Right lobe of liver (tissue), 6 donors: ENCODE data around the gene ZNF460. TPM values are rescaled to one million over a fixed set of nuclear protein-coding genes. Genes with fewer than 3 reads are reported as not detected.
A peak's percentile ranks its signal among the peaks of the same experiment; 100 is the strongest.

Source experiments
- ATAC-seq, 4 donors: fragments of 200-7000 bp; cut with Tn5 transposase; one replicate each; pipeline ENCODE4 v1.9.1; 2020; ENCODE audit warnings: mild to moderate bottlenecking in 4 of 4, moderate library complexity in 4 of 4
- DNase-seq, 3 donors: peaks; one replicate each; pipeline ENCODE4 v3.0.0-alpha.2; 2020
- H3K27ac ChIP-seq, 3 donors: fragments of 200-600 bp; one replicate each; pipeline ENCODE4 v1.8.0; 2022
- H3K27me3 ChIP-seq, 2 donors: fragments of 200-600 bp; one replicate each; pipeline ENCODE4 v1.8.0; 2022
- H3K36me3 ChIP-seq, 4 donors: fragments of 200-600 bp; sonication (generic) in 1 of 4; one replicate each; pipeline versions ENCODE4 v1.5.1 to v1.8.0; 2017 to 2022; ENCODE audit warnings: control low read depth in 1 of 4
- H3K4me1 ChIP-seq, 4 donors: fragments of 200-600 bp; sonication (generic) in 1 of 4; one replicate each; pipeline versions ENCODE4 v1.5.1 to v1.8.0; 2017 to 2022; ENCODE audit warnings: control low read depth in 1 of 4
- H3K4me3 ChIP-seq, 3 donors: fragments of 200-600 bp; one replicate each; pipeline ENCODE4 v1.8.0; 2022
- H3K9me3 ChIP-seq, 4 donors: fragments of 200-600 bp; sonication (generic) in 1 of 4; one replicate each; pipeline versions ENCODE4 v1.5.1 to v1.8.0; 2017 to 2022; ENCODE audit warnings: control low read depth in 1 of 4
- POLR2A ChIP-seq: fragments of 450-650 bp; IDR thresholded peaks from one replicate; pipeline ENCODE4 v1.6.1; 2017; ENCODE audit warnings: antibody characterized with exemption, mild to moderate bottlenecking
- WGBS: methylation state at CpG from one replicate; pipeline ENCODE4 v1.1.6; 2018; ENCODE audit warnings: low coverage, low lambda C conversion rate; ENCODE audit not compliant: insufficient coverage; ENCODE audit errors: missing lambda C conversion rate; 5-methylcytosine and 5-hydroxymethylcytosine counted together
- intact Hi-C, 2 donors: fragments of 100-400 bp; cut with DNase I; formaldehyde crosslinking; loops; one replicate each; pipeline versions ENCODE4 v1.11.2 to v1.14.1; 2022
- total RNA-seq, 6 experiments: library from RNA; depleted of rRNA in 2 of 6; stranded (reverse); fragments of >200 nt in 2 of 6; fragmentation: NEBNext Ultra II Directional in 3 of 6; extraction: Animal tissue kit (Norgen Biotek cat#: 25700) in 3 of 6; gene quantifications; one replicate each; pipeline versions ENCODE4 v1.1.0 to v1.2.4, GENCODE V29; 2016 to 2023
- TF ChIP-seq, protein P1 (sequence below), 4 donors: fragments of 200-600 bp in 3 of 4; fragments of 450-650 bp in 1 of 4; IDR thresholded peaks; one replicate each; pipeline versions ENCODE4 v1.5.1 to v1.8.0; 2016 to 2022; ENCODE audit warnings: antibody characterized with exemption in 4 of 4, mild to moderate bottlenecking in 2 of 4
- donor health status: DM: no; HTN: yes; CAD: no.
- donor health status: DM: no; HTN: no; CAD: no.
- donor health status: DM: no; HTN: no; CAD: no.
- donor health status: DM: no; HTN: yes; CAD: no.
- donor health status: DM: no; HTN: yes; CAD: no.

The ZNF460 gene
- total RNA-seq, 6 experiments from 2014 or later, result 15.7 to 24.2 (median 21.8) TPM

DNA sequence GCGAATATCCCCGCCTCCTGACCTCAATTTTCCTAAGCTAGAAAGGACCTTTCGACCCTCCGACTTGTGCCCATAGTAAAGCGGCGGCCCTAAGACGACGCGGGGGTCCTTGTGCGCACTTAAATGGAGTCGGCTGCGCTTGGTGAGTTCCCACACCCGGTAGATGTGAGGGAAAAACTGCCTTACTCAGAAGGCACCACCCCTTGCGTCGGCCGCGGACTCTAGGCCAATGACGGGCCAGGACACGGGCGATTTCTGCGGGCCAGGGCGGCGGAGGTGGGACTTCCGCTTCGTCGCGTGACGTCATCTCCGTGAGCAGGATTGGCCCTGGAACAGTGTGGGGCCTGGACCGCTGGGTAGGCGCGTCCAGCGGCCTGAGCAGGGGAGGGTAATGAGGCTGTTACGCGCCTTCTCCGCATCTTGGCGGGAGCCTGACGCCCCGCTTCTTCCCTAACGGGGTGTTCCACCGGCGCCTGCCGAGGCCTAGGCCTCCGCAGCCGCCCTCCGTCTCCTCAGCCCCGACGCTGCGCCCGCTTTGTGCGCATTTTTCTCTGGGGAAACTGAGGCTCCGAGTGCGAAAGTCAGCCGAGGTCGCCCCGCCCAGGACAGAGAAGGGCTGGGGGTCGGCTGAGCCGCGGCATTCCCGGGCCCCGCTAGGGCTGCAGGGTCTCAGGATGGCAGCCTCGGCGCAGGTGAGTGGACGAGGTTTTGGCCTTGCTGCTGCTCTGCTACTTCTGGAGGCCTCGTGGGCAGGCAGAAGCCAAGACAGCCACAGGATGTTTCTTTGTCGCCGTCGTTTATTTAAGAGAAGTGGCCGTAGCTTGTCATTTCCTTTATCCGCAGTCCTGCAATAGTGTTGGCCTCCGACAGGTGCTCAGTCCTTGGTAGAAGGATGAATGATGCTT lies 40.1 kb downstream of the ZNF460 start, which contains the start of gene ZNF543:
TSS of gene ZNF543 (plus strand) at position 293 of the 905 bp plus-strand sequence. CDS start at position 675, 382 bp downstream.
- Histone ChIP-seq H3K27ac (peak within 1 kb of the TSS; percentile 58 to 81 (median 71)), H3K4me1 (peaks cover 0 to 15% (median 0%) of the 10 kb centered on the region in 4 donors), H3K4me3 (peak within 1 kb of the TSS; percentile 59 to 87 (median 77))

DNA sequence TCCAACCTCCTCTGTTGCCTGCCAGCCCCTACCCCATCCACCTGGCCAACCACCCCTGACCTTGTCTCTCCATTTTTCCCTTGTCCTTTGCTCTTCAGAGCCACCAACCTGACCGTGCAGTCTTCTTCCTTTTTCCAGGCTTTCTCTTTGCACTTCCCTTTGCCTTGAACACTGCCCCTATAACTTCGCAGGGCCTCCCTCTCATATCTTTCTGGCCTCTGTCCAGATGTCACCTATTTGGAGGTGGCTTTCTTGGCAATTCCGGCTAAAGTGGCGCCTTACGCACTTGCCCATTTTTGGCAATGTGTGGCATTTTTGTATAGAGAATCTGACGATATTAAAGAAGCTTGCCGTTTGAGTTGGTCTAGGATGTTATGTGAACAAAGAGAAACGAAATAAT lies 40.8 kb downstream of the ZNF460 start:
- Histone ChIP-seq H3K27me3 (no peaks in the 10 kb centered on the region), H3K36me3 (peaks cover 0 to 26% (median 5%) of the 10 kb centered on the region in 4 donors), H3K4me3 (peak overlapping the region; percentile 59 to 87 (median 77)), H3K9me3 (no peaks in the 10 kb centered on the region), H3K27ac (no peak overlapping the region), H3K4me1 (peaks cover 0 to 15% (median 0%) of the 10 kb centered on the region in 4 donors)
- WGBS, result 49% methylated on average over 8 of the region's 8 CpGs
- DNase-seq (no peak), ATAC-seq (no peak)
- intact Hi-C loops, result no loop called here
- TF ChIP-seq, protein P1, sequence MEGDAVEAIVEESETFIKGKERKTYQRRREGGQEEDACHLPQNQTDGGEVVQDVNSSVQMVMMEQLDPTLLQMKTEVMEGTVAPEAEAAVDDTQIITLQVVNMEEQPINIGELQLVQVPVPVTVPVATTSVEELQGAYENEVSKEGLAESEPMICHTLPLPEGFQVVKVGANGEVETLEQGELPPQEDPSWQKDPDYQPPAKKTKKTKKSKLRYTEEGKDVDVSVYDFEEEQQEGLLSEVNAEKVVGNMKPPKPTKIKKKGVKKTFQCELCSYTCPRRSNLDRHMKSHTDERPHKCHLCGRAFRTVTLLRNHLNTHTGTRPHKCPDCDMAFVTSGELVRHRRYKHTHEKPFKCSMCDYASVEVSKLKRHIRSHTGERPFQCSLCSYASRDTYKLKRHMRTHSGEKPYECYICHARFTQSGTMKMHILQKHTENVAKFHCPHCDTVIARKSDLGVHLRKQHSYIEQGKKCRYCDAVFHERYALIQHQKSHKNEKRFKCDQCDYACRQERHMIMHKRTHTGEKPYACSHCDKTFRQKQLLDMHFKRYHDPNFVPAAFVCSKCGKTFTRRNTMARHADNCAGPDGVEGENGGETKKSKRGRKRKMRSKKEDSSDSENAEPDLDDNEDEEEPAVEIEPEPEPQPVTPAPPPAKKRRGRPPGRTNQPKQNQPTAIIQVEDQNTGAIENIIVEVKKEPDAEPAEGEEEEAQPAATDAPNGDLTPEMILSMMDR (IDR thresholded peaks at IDR 0.05), result no peak
- no peak for TF ChIP-seq POLR2A

More for the DNA sequence above, 40.1 kb downstream of the ZNF460 start, which contains the start of gene ZNF543:
- 2% methylated on average over 20 of the region's 71 CpGs for WGBS
- Histone ChIP-seq H3K9me3 (no peaks in the 10 kb centered on the region), H3K36me3 (peaks cover 0 to 19% (median 3%) of the 10 kb centered on the region in 4 donors), H3K27me3 (no peaks in the 10 kb centered on the region)
- intact Hi-C loops, result no loop called here
- ATAC-seq (peak; percentile 99 to 100 (median 100)), DNase-seq (peak; percentile 95 to 97 (median 96))
- TF ChIP-seq, protein P1 (IDR thresholded peaks at IDR 0.05), result no peak
- TF ChIP-seq POLR2A, result peak; percentile 75

DNA sequence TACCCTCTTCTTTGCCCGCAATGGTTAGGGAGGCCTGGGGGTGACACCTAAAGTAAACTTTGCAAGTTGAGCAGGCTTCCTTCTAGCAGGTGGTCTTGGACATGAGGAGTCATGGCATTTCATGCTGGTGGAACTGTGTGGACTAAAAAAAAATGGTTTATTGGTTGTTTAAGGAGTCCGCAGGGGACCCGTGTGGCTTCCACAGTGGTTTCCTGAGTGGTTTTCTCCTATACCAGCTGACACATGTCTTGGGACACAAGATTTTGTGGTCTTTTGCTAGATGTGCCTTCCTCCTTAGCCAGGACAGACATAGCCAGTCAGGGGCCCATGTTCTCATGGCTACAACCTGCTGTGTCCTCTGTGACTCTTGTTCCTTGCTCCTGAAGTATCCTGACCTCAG lies 41.5 kb downstream of the ZNF460 start:
- intact Hi-C loops, result no loop called here
- WGBS, result 83% methylated on average over 1 of the region's 3 CpGs
- DNase-seq, result no peak

DNA sequence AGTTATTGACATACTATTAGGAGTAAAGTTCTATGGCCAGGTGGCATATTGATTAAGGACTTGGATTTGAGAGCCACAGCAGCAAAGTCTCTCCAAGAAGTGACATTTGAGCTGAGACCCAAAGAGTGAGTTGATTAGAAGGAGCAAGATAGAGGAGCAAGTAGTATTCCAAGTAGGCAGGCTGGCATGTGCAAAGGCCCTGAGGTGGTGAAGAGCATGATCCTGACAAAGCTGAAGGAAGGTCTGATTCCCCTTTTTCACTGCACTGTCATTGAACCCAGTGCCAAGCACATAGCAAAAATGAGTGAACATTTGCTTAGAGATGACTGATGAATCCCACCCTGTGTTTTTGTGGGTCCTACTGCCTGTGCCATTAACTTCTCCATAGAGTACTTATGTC lies 44.7 kb downstream of the ZNF460 start:
- TF ChIP-seq POLR2A, result no peak
- TF ChIP-seq, protein P1 (IDR thresholded peaks at IDR 0.05), result no peak
- intact Hi-C loops, result no loop called here
- ATAC-seq (no peak), DNase-seq (no peak)
- Histone ChIP-seq H3K4me1 (peaks cover 0 to 9% (median 0%) of the 10 kb centered on the region in 4 donors), H3K27me3 (no peaks in the 10 kb centered on the region), H3K9me3 (peaks cover 0 to 8% (median 0%) of the 10 kb centered on the region in 4 donors), H3K27ac (no peak overlapping the region), H3K4me3 (no peak overlapping the region), H3K36me3 (peaks cover 0 to 56% (median 32%) of the 10 kb centered on the region in 4 donors)

More for the DNA sequence above, 41.5 kb downstream of the ZNF460 start:
- H3K27me3 ChIP-seq, result no peaks in the 10 kb centered on the region
- peaks cover 0 to 32% (median 9%) of the 10 kb centered on the region in 4 donors for H3K36me3 ChIP-seq
- no peak for ATAC-seq
- TF ChIP-seq POLR2A, result no peak
- TF ChIP-seq, protein P1 (IDR thresholded peaks at IDR 0.05), result no peak
- H3K27ac ChIP-seq, result no peak overlapping the region
- H3K4me1 ChIP-seq, result peaks cover 0 to 15% (median 0%) of the 10 kb centered on the region in 4 donors
- no peaks in the 10 kb centered on the region for H3K9me3 ChIP-seq
- H3K4me3 ChIP-seq, result no peak overlapping the region
